Neural cell (in vitro differentiated cells): ENCODE data around the gene PPIC. TPM values are rescaled to one million over a fixed set of nuclear protein-coding genes. Genes with fewer than 3 reads are reported as not detected.

Experiments used
- H2AFZ ChIP-seq: fragments of 200-600, 300-800 bp; sonication (generic), shearing (Covaris generic); 2 replicates; pipeline ENCODE4 v1.6.0; 2014; ENCODE audit warnings: low read depth, mild to moderate bottlenecking, antibody characterized with exemption, low read length, moderate library complexity
- H3F3A ChIP-seq: fragments of 200-600 bp; shearing (Covaris generic); 2 replicates; pipeline ENCODE4 v1.6.1; 2016; ENCODE audit warnings: mild to moderate bottlenecking, moderate library complexity, mixed read lengths, antibody characterized with exemption, low read length; ENCODE audit not compliant: insufficient read depth, poor library complexity, severe bottlenecking
- H3K27ac ChIP-seq: fragments of 200-600, 300-800 bp; sonication (generic), shearing (Covaris generic); 2 replicates; pipeline ENCODE4 v1.5.1; 2014; ENCODE audit warnings: mild to moderate bottlenecking, low read length, moderate library complexity
- H3K27me3 ChIP-seq: fragments of 300-800, 200-600 bp; sonication (generic), shearing (Covaris generic); 2 replicates; pipeline ENCODE4 v1.6.0; 2014; ENCODE audit warnings: mild to moderate bottlenecking, low read depth, low read length, moderate library complexity; ENCODE audit not compliant: insufficient read depth
- H3K36me3 ChIP-seq: fragments of 300-800, 200-600 bp; sonication (generic), shearing (Covaris generic); 2 replicates; pipeline ENCODE4 v1.5.1; 2014; ENCODE audit warnings: mild to moderate bottlenecking, antibody characterized with exemption, low read length, moderate library complexity; ENCODE audit not compliant: insufficient read depth
- H3K4me2 ChIP-seq: fragments of 300-800, 200-600 bp; sonication (generic), shearing (Covaris generic); 2 replicates; pipeline ENCODE4 v1.6.0; 2014; ENCODE audit warnings: mild to moderate bottlenecking, low read length
- H3K4me3 ChIP-seq: fragments of 300-800, 200-600 bp; sonication (generic), shearing (Covaris generic); 2 replicates; pipeline ENCODE4 v1.5.1; 2014; ENCODE audit warnings: mild to moderate bottlenecking, low read length, moderate library complexity
- H3K79me2 ChIP-seq: fragments of 200-600 bp; shearing (Covaris generic); replicated peaks from 2 replicates; pipeline ENCODE4 v1.6.0; 2014; ENCODE audit warnings: mild to moderate bottlenecking, low read length, moderate library complexity; ENCODE audit not compliant: insufficient read depth
- H3K9ac ChIP-seq: fragments of 300-800, 200-600 bp; sonication (generic), shearing (Covaris generic); 2 replicates; pipeline ENCODE4 v1.6.1; 2016; ENCODE audit warnings: mild to moderate bottlenecking, low read length, mixed read lengths
- H3K9me2 ChIP-seq: fragments of 200-600 bp; shearing (Covaris generic); 2 replicates; pipeline ENCODE4 v1.6.1; 2016; ENCODE audit warnings: mild to moderate bottlenecking, low read length, mixed read lengths; ENCODE audit not compliant: insufficient read depth
- H3K9me3 ChIP-seq: fragments of 200-600, 300-800 bp; sonication (generic), shearing (Covaris generic); 2 replicates; pipeline ENCODE4 v1.6.1; 2016; ENCODE audit warnings: mild to moderate bottlenecking, mixed run types, low read length, moderate library complexity, mixed read lengths
- H4K20me1 ChIP-seq: fragments of 200-600 bp; shearing (Covaris generic); 2 replicates; pipeline ENCODE4 v1.6.1; 2016; ENCODE audit warnings: mild to moderate bottlenecking, mixed run types; ENCODE audit not compliant: insufficient read depth
- EP300 ChIP-seq: fragments of 450-650 bp; conservative IDR thresholded peaks from 2 replicates; pipeline ENCODE4 v1.6.1; 2014; ENCODE audit warnings: antibody characterized with exemption, mild to moderate bottlenecking, moderate library complexity; ENCODE audit not compliant: poor library complexity, severe bottlenecking
- EZH2 ChIP-seq: fragments of 200-600, 300-800 bp; shearing (Covaris generic), sonication (generic); IDR thresholded peaks from 2 replicates; pipeline ENCODE4 v1.6.1; 2014; ENCODE audit warnings: antibody characterized with exemption, low read length, borderline replicate concordance, mild to moderate bottlenecking; ENCODE audit not compliant: insufficient read depth, poor library complexity, severe bottlenecking
- MXI1 ChIP-seq: fragments of 450-650 bp; conservative IDR thresholded peaks from 2 replicates; pipeline ENCODE4 v1.6.1; 2014; ENCODE audit warnings: antibody characterized with exemption, mild to moderate bottlenecking; ENCODE audit not compliant: poor library complexity, severe bottlenecking
- POLR2AphosphoS5 ChIP-seq: IDR thresholded peaks from 2 replicates; pipeline ENCODE4 v1.6.1; 2012
- RAD21 ChIP-seq: fragments of 450-650 bp; conservative IDR thresholded peaks from 2 replicates; pipeline ENCODE4 v1.6.1; 2014; ENCODE audit warnings: antibody characterized with exemption, mild to moderate bottlenecking, moderate library complexity
- SMC3 ChIP-seq: fragments of 450-650 bp; conservative IDR thresholded peaks from 2 replicates; pipeline ENCODE4 v1.6.1; 2014; ENCODE audit warnings: antibody characterized with exemption, mild to moderate bottlenecking, moderate library complexity; ENCODE audit not compliant: poor library complexity
- TAF1 ChIP-seq: IDR thresholded peaks from 2 replicates; pipeline ENCODE4 v1.6.1; 2012; ENCODE audit warnings: low read depth
- polyA plus RNA-seq: library from polyadenylated mRNA; depleted of rRNA; stranded (reverse); fragments of >200 nt; gene quantifications from 2 replicates; pipeline ENCODE4 v1.2.3, GENCODE V29; 2014
- TF ChIP-seq, protein P1 (sequence below): fragments of 450-650 bp; IDR thresholded peaks from 2 replicates; pipeline ENCODE4 v1.5.1; 2014; ENCODE audit warnings: antibody characterized with exemption, mild to moderate bottlenecking, moderate library complexity; ENCODE audit not compliant: poor library complexity, severe bottlenecking
- TF ChIP-seq, protein P2 (sequence below): IDR thresholded peaks from 2 replicates; pipeline ENCODE4 v1.6.1; 2012; ENCODE audit warnings: borderline replicate concordance

The PPIC gene
- polyA plus RNA-seq, 1 donor from 2014 or later = not detected

DNA sequence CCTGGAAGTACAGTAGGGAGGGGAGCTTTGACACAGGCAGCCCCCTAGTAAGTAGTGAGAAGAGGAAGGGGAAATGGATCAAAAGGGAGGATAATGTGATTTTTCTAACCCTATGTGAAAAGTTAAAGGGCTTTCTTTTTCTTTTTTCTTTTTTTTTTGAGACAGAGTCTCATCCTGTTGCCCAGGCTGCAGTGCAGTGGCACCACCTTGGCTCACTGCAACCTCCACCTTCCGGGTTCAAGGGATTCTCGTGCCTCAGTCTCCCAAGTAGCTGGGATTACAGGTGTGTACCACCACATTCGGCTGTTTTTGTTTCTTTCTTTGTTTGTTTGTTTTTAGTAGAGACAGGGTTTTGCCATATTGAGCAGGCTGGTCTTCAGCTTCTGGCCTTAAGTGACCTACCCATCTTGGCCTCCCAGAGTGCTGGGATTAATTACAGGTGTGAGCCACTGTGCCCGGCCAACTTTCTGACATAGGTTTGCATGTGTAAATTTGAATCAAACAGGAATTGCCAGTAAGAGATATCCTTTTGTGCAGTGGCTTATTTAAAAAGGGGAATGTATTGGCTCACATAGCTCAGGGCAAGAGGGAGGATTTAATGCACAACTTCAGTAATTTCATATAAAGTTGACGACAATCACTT, 39.1 kb upstream of the PPIC start:
- no peaks in the 10 kb centered on the region for H3F3A ChIP-seq
- no peak overlapping the region for H3K4me3 ChIP-seq
- no peaks in the 10 kb centered on the region for H3K9me3 ChIP-seq
- H3K9ac ChIP-seq = no peak overlapping the region
- TF ChIP-seq, protein P1, sequence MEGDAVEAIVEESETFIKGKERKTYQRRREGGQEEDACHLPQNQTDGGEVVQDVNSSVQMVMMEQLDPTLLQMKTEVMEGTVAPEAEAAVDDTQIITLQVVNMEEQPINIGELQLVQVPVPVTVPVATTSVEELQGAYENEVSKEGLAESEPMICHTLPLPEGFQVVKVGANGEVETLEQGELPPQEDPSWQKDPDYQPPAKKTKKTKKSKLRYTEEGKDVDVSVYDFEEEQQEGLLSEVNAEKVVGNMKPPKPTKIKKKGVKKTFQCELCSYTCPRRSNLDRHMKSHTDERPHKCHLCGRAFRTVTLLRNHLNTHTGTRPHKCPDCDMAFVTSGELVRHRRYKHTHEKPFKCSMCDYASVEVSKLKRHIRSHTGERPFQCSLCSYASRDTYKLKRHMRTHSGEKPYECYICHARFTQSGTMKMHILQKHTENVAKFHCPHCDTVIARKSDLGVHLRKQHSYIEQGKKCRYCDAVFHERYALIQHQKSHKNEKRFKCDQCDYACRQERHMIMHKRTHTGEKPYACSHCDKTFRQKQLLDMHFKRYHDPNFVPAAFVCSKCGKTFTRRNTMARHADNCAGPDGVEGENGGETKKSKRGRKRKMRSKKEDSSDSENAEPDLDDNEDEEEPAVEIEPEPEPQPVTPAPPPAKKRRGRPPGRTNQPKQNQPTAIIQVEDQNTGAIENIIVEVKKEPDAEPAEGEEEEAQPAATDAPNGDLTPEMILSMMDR = no peak
- TF ChIP-seq SMC3 = no peak
- no peak for TF ChIP-seq MXI1
- no peak for TF ChIP-seq EP300
- no peak for TF ChIP-seq TAF1
- TF ChIP-seq, protein P2, sequence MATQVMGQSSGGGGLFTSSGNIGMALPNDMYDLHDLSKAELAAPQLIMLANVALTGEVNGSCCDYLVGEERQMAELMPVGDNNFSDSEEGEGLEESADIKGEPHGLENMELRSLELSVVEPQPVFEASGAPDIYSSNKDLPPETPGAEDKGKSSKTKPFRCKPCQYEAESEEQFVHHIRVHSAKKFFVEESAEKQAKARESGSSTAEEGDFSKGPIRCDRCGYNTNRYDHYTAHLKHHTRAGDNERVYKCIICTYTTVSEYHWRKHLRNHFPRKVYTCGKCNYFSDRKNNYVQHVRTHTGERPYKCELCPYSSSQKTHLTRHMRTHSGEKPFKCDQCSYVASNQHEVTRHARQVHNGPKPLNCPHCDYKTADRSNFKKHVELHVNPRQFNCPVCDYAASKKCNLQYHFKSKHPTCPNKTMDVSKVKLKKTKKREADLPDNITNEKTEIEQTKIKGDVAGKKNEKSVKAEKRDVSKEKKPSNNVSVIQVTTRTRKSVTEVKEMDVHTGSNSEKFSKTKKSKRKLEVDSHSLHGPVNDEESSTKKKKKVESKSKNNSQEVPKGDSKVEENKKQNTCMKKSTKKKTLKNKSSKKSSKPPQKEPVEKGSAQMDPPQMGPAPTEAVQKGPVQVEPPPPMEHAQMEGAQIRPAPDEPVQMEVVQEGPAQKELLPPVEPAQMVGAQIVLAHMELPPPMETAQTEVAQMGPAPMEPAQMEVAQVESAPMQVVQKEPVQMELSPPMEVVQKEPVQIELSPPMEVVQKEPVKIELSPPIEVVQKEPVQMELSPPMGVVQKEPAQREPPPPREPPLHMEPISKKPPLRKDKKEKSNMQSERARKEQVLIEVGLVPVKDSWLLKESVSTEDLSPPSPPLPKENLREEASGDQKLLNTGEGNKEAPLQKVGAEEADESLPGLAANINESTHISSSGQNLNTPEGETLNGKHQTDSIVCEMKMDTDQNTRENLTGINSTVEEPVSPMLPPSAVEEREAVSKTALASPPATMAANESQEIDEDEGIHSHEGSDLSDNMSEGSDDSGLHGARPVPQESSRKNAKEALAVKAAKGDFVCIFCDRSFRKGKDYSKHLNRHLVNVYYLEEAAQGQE = no peak
- no peak for TF ChIP-seq POLR2AphosphoS5
- TF ChIP-seq RAD21 = no peak
- no peak for TF ChIP-seq EZH2
- no peaks in the 10 kb centered on the region for H4K20me1 ChIP-seq
- H3K27ac ChIP-seq = no peak overlapping the region
- no peaks in the 10 kb centered on the region for H3K9me2 ChIP-seq
- no peaks in the 10 kb centered on the region for H3K36me3 ChIP-seq
- no peak overlapping the region for H2AFZ ChIP-seq
- no peaks in the 10 kb centered on the region for H3K27me3 ChIP-seq
- H3K4me2 ChIP-seq = no peak overlapping the region
- no peaks in the 10 kb centered on the region for H3K79me2 ChIP-seq

DNA sequence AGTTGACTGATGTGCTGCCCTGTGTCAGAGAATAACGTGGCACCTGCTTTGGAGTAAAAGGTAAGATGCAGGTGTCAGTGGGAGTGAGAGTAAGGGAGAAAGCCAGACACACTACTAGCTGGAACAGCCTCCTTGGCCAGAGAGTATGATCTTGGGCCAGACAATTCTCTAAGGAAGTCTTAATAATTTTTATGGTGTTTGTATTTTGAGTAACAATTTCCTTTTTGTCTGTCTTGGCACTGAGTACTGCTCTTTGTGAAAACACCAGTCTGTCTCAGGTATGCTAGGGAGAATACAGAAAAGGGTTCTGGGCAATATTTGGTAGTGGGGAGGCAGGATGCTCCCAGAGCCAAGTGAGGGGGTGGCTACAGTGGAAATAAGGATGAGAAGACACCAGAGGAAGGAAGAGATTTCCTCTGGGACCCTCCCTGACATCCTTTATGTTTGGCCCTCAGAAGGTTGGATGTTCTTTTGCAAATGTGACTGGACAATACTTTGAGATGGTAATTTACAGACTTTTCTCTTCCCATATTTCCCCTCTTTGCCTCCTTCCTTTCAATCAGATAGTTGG, 31.9 kb upstream of the PPIC start:
- no peaks in the 10 kb centered on the region for H3F3A ChIP-seq
- no peak for TF ChIP-seq EP300
- TF ChIP-seq, protein P2 = no peak
- no peak for TF ChIP-seq TAF1
- TF ChIP-seq SMC3 = no peak
- TF ChIP-seq POLR2AphosphoS5 = no peak
- no peak for TF ChIP-seq MXI1
- H3K9ac ChIP-seq = no peak overlapping the region

More for the DNA sequence above, 31.9 kb upstream of the PPIC start:
- Histone ChIP-seq H3K9me3 (no peaks in the 10 kb centered on the region), H4K20me1 (no peaks in the 10 kb centered on the region), H3K9me2 (no peaks in the 10 kb centered on the region), H3K27me3 (no peaks in the 10 kb centered on the region), H2AFZ (no peak overlapping the region), H3K36me3 (no peaks in the 10 kb centered on the region), H3K27ac (no peak overlapping the region), H3K4me2 (no peak overlapping the region), H3K4me3 (no peak overlapping the region), H3K79me2 (no peaks in the 10 kb centered on the region)
